ENCODE results near the gene WFDC2.

Gene WFDC2

DNA sequence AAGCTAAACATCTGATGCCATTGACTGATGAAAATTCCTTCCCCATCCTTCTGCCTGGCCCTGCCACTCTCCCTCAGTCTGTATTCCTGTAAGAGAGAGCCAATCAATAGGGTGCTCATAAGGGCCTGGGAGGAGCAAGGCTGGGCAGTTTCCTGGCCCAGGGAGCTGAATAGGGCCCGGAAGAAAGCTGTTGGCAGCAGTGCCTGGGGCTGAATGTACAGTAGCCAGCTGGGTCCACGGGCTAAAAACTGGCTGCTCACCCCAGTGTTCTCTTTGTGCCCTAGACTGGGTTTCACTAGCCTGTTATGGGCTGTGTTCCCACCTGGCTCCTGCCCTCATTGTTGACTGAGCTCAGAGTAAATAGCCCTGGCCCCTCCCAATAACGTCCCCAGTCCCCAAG is 1.7 kb upstream of the WFDC2 start:
- TF ChIP-seq, protein P1, sequence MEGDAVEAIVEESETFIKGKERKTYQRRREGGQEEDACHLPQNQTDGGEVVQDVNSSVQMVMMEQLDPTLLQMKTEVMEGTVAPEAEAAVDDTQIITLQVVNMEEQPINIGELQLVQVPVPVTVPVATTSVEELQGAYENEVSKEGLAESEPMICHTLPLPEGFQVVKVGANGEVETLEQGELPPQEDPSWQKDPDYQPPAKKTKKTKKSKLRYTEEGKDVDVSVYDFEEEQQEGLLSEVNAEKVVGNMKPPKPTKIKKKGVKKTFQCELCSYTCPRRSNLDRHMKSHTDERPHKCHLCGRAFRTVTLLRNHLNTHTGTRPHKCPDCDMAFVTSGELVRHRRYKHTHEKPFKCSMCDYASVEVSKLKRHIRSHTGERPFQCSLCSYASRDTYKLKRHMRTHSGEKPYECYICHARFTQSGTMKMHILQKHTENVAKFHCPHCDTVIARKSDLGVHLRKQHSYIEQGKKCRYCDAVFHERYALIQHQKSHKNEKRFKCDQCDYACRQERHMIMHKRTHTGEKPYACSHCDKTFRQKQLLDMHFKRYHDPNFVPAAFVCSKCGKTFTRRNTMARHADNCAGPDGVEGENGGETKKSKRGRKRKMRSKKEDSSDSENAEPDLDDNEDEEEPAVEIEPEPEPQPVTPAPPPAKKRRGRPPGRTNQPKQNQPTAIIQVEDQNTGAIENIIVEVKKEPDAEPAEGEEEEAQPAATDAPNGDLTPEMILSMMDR (IDR thresholded peaks at IDR 0.05): no peak

DNA sequence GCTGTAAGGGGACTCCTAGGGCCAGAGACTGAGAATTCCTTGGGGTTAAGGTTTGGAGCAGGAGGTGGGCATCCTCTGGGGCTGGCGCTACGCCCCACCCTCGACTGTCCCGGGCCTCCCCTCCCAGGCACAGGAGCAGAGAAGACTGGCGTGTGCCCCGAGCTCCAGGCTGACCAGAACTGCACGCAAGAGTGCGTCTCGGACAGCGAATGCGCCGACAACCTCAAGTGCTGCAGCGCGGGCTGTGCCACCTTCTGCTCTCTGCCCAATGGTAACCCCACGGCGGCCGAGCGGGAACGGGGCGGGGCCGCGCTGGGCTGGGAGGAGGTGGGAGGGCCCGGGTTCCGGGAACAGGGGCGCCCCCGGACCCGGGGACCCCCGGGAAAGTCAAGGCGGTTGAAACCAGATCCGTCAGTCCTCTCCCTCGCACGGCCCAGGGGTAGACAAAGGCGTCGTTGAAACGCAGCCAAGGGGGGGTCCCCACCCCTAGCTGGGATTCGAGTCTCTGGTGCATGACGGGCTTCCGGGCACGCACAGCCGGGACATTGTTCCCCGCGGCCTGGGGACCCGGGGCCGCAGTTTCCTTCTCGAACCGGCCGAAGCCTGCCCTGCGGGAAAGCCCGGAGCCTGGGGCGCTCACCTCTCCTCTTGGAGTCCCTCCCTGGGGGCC is 844 bp downstream of the WFDC2 start:
- TF ChIP-seq, protein P1 (IDR thresholded peaks at IDR 0.05): no peak

DNA sequence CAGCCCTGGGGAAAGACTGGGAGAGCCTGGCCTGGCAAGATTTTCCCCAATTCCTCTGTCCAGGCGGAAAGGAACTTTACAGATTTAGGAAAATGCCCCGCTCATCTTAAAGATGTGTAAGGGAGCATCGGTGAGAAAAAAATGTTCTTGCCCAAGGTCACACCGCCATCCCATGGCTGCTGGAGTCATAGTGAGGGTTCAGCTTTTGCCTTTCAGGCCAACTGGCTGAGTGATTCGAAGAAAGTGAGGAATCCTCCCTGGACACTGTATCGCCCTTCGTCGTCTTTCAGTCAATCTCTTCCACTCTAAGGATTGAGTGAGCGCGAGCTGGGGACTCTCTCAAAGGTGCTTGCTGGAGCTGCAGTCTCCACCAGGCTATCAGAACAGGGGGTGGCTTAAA is 1.4 kb downstream of the WFDC2 start:
- TF ChIP-seq, protein P1 (IDR thresholded peaks at IDR 0.05): no peak

DNA sequence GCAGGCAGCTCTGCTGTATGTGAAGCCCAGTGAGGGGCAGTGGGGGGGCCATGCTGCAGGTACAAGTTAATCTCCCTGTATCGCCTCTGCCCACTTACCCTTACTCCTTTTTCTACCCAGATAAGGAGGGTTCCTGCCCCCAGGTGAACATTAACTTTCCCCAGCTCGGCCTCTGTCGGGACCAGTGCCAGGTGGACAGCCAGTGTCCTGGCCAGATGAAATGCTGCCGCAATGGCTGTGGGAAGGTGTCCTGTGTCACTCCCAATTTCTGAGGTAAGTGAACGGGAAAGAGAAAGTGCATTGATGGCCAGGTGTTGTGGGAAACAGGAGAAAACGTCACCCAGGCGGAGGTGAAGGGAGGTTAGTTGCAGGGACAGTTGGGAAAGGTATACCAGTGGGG is 10.3 kb downstream of the WFDC2 start:
- TF ChIP-seq, protein P1 (IDR thresholded peaks at IDR 0.05): no peak

DNA sequence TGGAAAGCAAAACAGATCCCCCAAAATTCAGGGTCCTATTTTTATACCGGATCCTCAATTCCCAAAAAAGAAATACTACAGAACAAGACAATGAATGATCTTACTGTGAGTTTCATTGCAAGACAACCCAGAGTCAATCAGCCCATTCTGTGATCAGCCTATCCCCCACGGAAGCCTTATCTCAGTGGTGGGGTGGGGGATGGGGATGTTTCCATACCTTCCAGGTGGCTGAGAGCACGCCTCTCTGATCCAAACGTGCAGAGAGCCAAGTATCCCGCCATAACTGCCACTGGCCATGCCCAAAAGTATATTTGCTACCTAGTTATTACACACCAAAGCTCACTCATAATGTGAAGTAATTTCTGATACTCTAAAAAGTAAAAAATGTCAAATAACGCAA is 15.1 kb downstream of the WFDC2 start:
- TF ChIP-seq, protein P1 (IDR thresholded peaks at IDR 0.05): no peak

DNA sequence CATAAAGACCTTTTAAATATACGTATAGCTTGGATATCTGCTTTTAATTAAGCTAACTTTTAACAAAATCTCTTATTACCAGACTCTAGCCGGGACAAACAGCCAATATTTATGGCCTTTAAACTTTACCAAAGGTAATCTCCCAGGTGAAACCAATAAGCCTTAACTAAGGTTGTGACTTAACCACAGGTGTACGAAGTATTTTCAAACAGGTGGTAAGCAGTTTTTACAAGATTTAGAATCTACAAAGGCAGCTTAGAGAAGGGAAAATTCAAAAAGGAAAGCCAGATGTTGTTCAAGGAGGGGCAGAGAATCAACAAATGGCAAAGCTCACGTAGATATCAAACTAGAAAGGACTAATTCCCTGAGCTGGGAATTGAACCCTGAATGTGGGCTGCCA is 15.8 kb downstream of the WFDC2 start:
- TF ChIP-seq, protein P1 (IDR thresholded peaks at IDR 0.05): no peak

DNA sequence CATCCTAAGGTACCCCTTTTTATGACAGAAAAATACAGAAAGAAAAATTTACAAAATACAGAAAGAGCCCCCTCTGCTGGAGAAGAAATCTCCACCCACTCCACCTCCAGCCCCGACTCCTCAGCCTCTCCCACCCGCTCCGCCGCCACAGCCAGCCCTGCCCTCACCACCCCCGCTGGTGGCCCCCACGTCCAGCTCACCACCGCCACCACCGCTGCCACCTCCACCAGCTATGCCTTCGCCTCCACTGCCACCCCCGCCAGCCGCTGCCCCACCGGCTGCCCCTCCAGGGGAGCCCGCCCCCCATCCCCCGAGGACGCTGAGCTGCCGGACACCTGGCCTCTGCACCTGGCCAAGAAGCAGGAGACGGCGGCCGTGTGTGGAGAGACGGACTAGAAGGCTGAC is 17.7 kb downstream of the WFDC2 start:
- TF ChIP-seq, protein P1 (IDR thresholded peaks at IDR 0.05): no peak; the same call in 1 of the 2 replicates

DNA sequence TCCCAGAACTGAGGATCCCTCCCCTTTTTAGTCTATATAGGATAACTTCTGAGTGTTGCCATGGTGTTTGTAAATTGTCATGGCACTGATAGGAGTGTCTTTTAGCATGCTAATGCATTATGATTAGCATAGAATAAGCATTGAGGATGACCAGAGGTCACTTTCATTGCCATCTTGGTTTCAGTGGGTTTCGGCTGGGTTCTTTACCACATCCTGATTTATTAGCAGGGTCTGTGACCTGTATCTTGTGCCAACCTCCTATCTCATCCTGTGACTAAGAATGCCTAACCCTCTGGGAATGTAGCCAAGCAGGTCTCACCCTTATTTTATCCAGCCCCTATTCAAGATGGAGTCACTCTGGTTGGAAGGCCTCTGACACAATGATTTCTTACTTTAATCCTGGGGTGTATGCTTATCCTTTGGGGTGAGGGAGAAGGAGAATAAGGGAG is 19.6 kb downstream of the WFDC2 start:
- TF ChIP-seq, protein P1 (IDR thresholded peaks at IDR 0.05): no peak
